ENCODE measurements around the gene RAB38.
A peak's percentile ranks its signal among the peaks of the same experiment; 100 is the strongest.

Gene RAB38

GRCh38 chr11:88104408-88104807 is 70.8 kb downstream of the RAB38 start:
- no peak for DNase-seq (ENCODE audit: low read depth in 2 of 3, low spot score in 1 of 3)

GRCh38 chr11:88103337-88104206 is 71.7 kb downstream of the RAB38 start:
- peak; percentile 0 to 33 (median 3) for DNase-seq (ENCODE audit: low read depth in 2 of 3, low spot score in 1 of 3)

- no peak for DNase-seq (ENCODE audit: low read depth in 2 of 3, low spot score in 1 of 3)
Measured at GRCh38 chr11:88102598-88102934, 72.7 kb downstream of the RAB38 start.

- DNase-seq (ENCODE audit: low read depth in 2 of 3, low spot score in 1 of 3): no peak
Measured at GRCh38 chr11:88101881-88102597, 73.2 kb downstream of the RAB38 start.

GRCh38 chr11:88100151-88100550 is 75.1 kb downstream of the RAB38 start:
- DNase-seq (ENCODE audit: low read depth in 2 of 3, low spot score in 1 of 3): no peak

- no peak for DNase-seq (ENCODE audit: low read depth in 2 of 3, low spot score in 1 of 3)
Measured at GRCh38 chr11:88098289-88098688, 77.0 kb downstream of the RAB38 start.

GRCh38 chr11:88089134-88089533 is 86.1 kb downstream of the RAB38 start:
- no peak for DNase-seq (ENCODE audit: low read depth in 2 of 3, low spot score in 1 of 3)

- no peak for DNase-seq (ENCODE audit: low read depth in 2 of 3, low spot score in 1 of 3)
Measured at GRCh38 chr11:88087337-88087736, 87.9 kb downstream of the RAB38 start.

- no peak for DNase-seq (ENCODE audit: low read depth in 2 of 3, low spot score in 1 of 3)
Measured at GRCh38 chr11:88086297-88086696, 88.9 kb downstream of the RAB38 start.

- DNase-seq (ENCODE audit: low read depth in 2 of 3, low spot score in 1 of 3): no peak
Measured at GRCh38 chr11:88070437-88070836, 104.8 kb downstream of the RAB38 start.

GRCh38 chr11:88068848-88069554 is 106.2 kb downstream of the RAB38 start:
- DNase-seq (ENCODE audit: low read depth in 2 of 3, low spot score in 1 of 3): no peak

GRCh38 chr11:88066090-88066489 is 109.2 kb downstream of the RAB38 start:
- no peak for DNase-seq (ENCODE audit: low read depth in 2 of 3, low spot score in 1 of 3)

- DNase-seq (ENCODE audit: low read depth in 2 of 3, low spot score in 1 of 3): no peak
Measured at GRCh38 chr11:88064097-88064705, 111.0 kb downstream of the RAB38 start.

All from stimulated activated CD4-positive, alpha-beta T cell treated with anti-CD3 and anti-CD28 coated beads, Interleukin-12 subunit alpha, Interleukin-12 subunit beta, amount 100 ng/mL, for 48 hours (primary cell).